K562 (cell line): ENCODE data around the gene CCDC183. TPM values are rescaled to one million over a fixed set of nuclear protein-coding genes. Genes with fewer than 3 reads are reported as not detected.

Experiments used
- CBFA2T2 ChIP-seq: fragments of 450-650 bp; conservative IDR thresholded peaks from 2 replicates; pipeline ENCODE4 v1.6.1; 2017; ENCODE audit warnings: mild to moderate bottlenecking
- CBFA2T3 ChIP-seq: fragments of 450-650 bp; IDR thresholded peaks from 2 replicates; pipeline ENCODE4 v1.6.1; 2017
- CBX3 ChIP-seq, 2 experiments: IDR thresholded peaks; 1 replicate in 1 of 2; 2 replicates in 1 of 2; pipeline ENCODE4 v1.6.1; 2012; ENCODE audit warnings: inconsistent platforms in 2 of 2, low read length in 2 of 2, borderline replicate concordance in 1 of 2, control low read depth in 1 of 2
- CHD4 ChIP-seq: fragments of 200-600 bp; sonication (generic); IDR thresholded peaks from 3 replicates; pipeline ENCODE4 v1.6.1; 2012; ENCODE audit warnings: low read depth, mild to moderate bottlenecking, mixed read lengths, low read length, inconsistent platforms; ENCODE audit not compliant: insufficient read depth, insufficient replicate concordance, poor library complexity, severe bottlenecking
- CREBBP ChIP-seq: IDR thresholded peaks from one replicate; pipeline ENCODE4 v1.6.1; 2012; ENCODE audit warnings: low read depth, mild to moderate bottlenecking, control low read depth, inconsistent platforms, low read length
- DACH1 ChIP-seq: fragments of 450-650 bp; IDR thresholded peaks from 2 replicates; pipeline ENCODE4 v1.6.1; 2018; ENCODE audit not compliant: partially characterized antibody
- ESRRA ChIP-seq: fragments of 450-650 bp; IDR thresholded peaks from 2 replicates; pipeline ENCODE4 v1.6.1; 2014; ENCODE audit warnings: low read depth, mild to moderate bottlenecking, moderate library complexity, borderline replicate concordance
- HNRNPH1 ChIP-seq: fragments of 200-400 bp; formaldehyde crosslinking; optimal IDR thresholded peaks from 2 replicates; pipeline ENCODE3; 2017; ENCODE audit warnings: low read depth, mild to moderate bottlenecking, low read length, moderate library complexity
- MAZ ChIP-seq, 2 experiments: fragments of 450-650 bp in 1 of 2; sonication (generic) in 1 of 2; formaldehyde crosslinking; IDR thresholded peaks in 1 of 2; conservative IDR thresholded peaks in 1 of 2; 2 replicates each; pipeline versions ENCODE4 v1.4.0 to v1.5.0; 2020; ENCODE audit warnings: mild to moderate bottlenecking in 1 of 2, missing genetic modification reagents in 1 of 2
- MBD2 ChIP-seq: sonication (generic); IDR thresholded peaks from 2 replicates; pipeline ENCODE4 v1.6.1; 2016; ENCODE audit warnings: low read depth, borderline replicate concordance
- SIRT6 ChIP-seq: IDR thresholded peaks from one replicate; pipeline ENCODE4 v1.6.1; 2012; ENCODE audit warnings: low read depth, mild to moderate bottlenecking, control low read depth, inconsistent platforms, low read length, moderate library complexity
- TAF1 ChIP-seq: IDR thresholded peaks from 2 replicates; pipeline ENCODE4 v1.6.1; 2011; ENCODE audit warnings: mild to moderate bottlenecking, low read length, moderate library complexity; ENCODE audit not compliant: insufficient read depth, control insufficient read depth, severe bottlenecking; ENCODE audit errors: extremely low read depth
- polyA plus RNA-seq, 8 experiments: library from polyadenylated mRNA; depleted of rRNA in 4 of 8; stranded (reverse) in 5 of 8; unstranded in 3 of 8; fragments of >200 nt; fragmentation: Nextera tagmentation in 2 of 8; fragmentation: Illumina TruSeq in 1 of 8; extraction: Ambion mirVana in 2 of 8; extraction: Trizol in 1 of 8; gene quantifications; 2 replicates each; pipeline versions ENCODE4 v1.2.1 to v1.2.3, GENCODE V29; 2011 to 2014; ENCODE audit warnings: inconsistent platforms in 1 of 8, missing spikeins in 1 of 8
- total RNA-seq, 7 experiments: library from RNA; depleted of rRNA in 6 of 7; stranded (reverse); fragments of >200 nt in 6 of 7; fragmentation: Illumina TruSeq in 2 of 7; extraction: Trizol in 2 of 7; gene quantifications; 2 replicates each; pipeline versions ENCODE4 v1.2.1 to v1.2.3, GENCODE V29; 2011 to 2021; ENCODE audit warnings: low replicate concordance in 1 of 7
- TF ChIP-seq, protein P1 (sequence below), 2 experiments: fragments of 450-650 bp in 1 of 2; sonication (generic) in 1 of 2; formaldehyde crosslinking in 1 of 2; IDR thresholded peaks in 1 of 2; conservative IDR thresholded peaks in 1 of 2; 2 replicates each; pipeline versions ENCODE4 v1.6.1 to v1.8.1; 2016 to 2023; ENCODE audit warnings: mild to moderate bottlenecking in 2 of 2, moderate library complexity in 2 of 2, inconsistent platforms in 1 of 2, missing genetic modification reagents in 1 of 2
- TF ChIP-seq, protein P2 (sequence below), 2 experiments: fragments of 450-650 bp; conservative IDR thresholded peaks; 2 replicates each; pipeline ENCODE4 v1.6.1; 2017; ENCODE audit warnings: mild to moderate bottlenecking in 2 of 2, moderate library complexity in 2 of 2
- TF ChIP-seq, protein P3 (sequence below), 2 experiments: fragments of 450-650 bp in 1 of 2; sonication (generic) in 1 of 2; formaldehyde crosslinking in 1 of 2; IDR thresholded peaks; 2 replicates each; pipeline versions ENCODE4 v1.7.1 to v1.9.0; 2016 to 2022; ENCODE audit warnings: inconsistent platforms in 1 of 2, mild to moderate bottlenecking in 1 of 2, missing genetic modification reagents in 1 of 2

The CCDC183 gene
- total and polyA plus RNA-seq, 9 of the 15 experiments (the other 6 are each of a cell fraction or from before 2014, with no cell fraction given), result 0.21 to 0.60 (median 0.29) TPM; not detected in 4

DNA sequence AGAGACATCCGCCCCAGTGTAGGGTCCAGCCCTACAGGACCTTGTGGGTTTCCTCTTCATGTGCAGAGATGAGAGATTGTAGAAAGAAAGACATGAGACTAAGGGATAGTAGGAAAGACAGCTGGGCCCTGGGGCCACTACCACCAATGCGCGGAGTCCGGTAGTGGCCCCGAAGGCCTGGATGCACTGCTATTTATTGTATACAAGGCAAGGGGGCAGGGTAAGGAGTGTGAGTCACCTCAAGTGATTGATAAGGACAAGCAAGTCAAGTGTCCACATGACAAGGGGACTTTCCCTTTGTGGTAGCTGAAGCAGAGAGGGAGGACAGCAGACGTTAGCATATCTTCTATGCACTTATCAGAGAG, 11.2 kb upstream of the CCDC183 start (continued):
- peak; percentile 18 for TF ChIP-seq TAF1
- TF ChIP-seq CBX3 (IDR thresholded peaks at IDR 0.05; ENCODE audit: borderline replicate concordance in 1 of 2, low read length in 2 of 2), result 0 out of 3 replicates have a peak, but pooled peaks of 1 of the 2 experiments have one; percentile 30
- TF ChIP-seq, protein P1, sequence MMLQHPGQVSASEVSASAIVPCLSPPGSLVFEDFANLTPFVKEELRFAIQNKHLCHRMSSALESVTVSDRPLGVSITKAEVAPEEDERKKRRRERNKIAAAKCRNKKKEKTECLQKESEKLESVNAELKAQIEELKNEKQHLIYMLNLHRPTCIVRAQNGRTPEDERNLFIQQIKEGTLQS (IDR thresholded peaks at IDR 0.05), result peak; percentile 88
- TF ChIP-seq, protein P1 (CRISPR knock-in tag; conservative IDR thresholded peaks at IDR 0.05), result no peak
- 0 out of 2 replicates have a peak, but pooled peaks have one; percentile 17 for TF ChIP-seq ESRRA
- no peak for TF ChIP-seq HNRNPH1
- TF ChIP-seq, protein P2, sequence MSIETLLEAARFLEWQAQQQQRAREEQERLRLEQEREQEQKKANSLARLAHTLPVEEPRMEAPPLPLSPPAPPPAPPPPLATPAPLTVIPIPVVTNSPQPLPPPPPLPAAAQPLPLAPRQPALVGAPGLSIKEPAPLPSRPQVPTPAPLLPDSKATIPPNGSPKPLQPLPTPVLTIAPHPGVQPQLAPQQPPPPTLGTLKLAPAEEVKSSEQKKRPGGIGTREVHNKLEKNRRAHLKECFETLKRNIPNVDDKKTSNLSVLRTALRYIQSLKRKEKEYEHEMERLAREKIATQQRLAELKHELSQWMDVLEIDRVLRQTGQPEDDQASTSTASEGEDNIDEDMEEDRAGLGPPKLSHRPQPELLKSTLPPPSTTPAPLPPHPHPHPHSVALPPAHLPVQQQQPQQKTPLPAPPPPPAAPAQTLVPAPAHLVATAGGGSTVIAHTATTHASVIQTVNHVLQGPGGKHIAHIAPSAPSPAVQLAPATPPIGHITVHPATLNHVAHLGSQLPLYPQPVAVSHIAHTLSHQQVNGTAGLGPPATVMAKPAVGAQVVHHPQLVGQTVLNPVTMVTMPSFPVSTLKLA (conservative IDR thresholded peaks at IDR 0.05), result peak; percentile 39 to 67; a peak in 3 of 4 replicates
- peak; percentile 55 for TF ChIP-seq CBFA2T3
- TF ChIP-seq, protein P3, sequence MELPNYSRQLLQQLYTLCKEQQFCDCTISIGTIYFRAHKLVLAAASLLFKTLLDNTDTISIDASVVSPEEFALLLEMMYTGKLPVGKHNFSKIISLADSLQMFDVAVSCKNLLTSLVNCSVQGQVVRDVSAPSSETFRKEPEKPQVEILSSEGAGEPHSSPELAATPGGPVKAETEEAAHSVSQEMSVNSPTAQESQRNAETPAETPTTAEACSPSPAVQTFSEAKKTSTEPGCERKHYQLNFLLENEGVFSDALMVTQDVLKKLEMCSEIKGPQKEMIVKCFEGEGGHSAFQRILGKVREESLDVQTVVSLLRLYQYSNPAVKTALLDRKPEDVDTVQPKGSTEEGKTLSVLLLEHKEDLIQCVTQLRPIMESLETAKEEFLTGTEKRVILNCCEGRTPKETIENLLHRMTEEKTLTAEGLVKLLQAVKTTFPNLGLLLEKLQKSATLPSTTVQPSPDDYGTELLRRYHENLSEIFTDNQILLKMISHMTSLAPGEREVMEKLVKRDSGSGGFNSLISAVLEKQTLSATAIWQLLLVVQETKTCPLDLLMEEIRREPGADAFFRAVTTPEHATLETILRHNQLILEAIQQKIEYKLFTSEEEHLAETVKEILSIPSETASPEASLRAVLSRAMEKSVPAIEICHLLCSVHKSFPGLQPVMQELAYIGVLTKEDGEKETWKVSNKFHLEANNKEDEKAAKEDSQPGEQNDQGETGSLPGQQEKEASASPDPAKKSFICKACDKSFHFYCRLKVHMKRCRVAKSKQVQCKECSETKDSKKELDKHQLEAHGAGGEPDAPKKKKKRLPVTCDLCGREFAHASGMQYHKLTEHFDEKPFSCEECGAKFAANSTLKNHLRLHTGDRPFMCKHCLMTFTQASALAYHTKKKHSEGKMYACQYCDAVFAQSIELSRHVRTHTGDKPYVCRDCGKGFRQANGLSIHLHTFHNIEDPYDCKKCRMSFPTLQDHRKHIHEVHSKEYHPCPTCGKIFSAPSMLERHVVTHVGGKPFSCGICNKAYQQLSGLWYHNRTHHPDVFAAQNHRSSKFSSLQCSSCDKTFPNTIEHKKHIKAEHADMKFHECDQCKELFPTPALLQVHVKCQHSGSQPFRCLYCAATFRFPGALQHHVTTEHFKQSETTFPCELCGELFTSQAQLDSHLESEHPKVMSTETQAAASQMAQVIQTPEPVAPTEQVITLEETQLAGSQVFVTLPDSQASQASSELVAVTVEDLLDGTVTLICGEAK (IDR thresholded peaks at IDR 0.05), result 0 out of 2 replicates have a peak, but pooled peaks have one; percentile 38
- TF ChIP-seq, protein P3 (CRISPR knock-in tag; IDR thresholded peaks at IDR 0.05), result no peak
- TF ChIP-seq SIRT6, result no peak
- no peak for TF ChIP-seq CHD4
- TF ChIP-seq MAZ (CRISPR knock-in tag; conservative IDR thresholded peaks at IDR 0.05 in 1 of 2, IDR thresholded peaks at IDR 0.05 in 1 of 2), result no peak; a peak in 1 of 4 replicates
- no peak for TF ChIP-seq DACH1
- TF ChIP-seq CBFA2T2, result peak; percentile 49; the same call in 1 of the 2 replicates
- no peak for TF ChIP-seq CREBBP
- 0 out of 2 replicates have a peak, but pooled peaks have one; percentile 24 for TF ChIP-seq MBD2
